H1 (cell line): Measurements from ENCODE around the gene CDC42SE2.

ENCODE experiments used
- CBX8 ChIP-seq: fragments of 300-800, 300-1000 bp; sonication (generic); IDR thresholded peaks from 2 replicates; pipeline ENCODE4 v1.7.1; 2016; ENCODE audit warnings: low read depth, low read length, borderline replicate concordance
- CHD1 ChIP-seq: IDR thresholded peaks from 2 replicates; pipeline ENCODE4 v1.6.1; 2012; ENCODE audit warnings: low read depth, low read length, improper control_type of control experiment
- CHD2 ChIP-seq: IDR thresholded peaks from 2 replicates; pipeline ENCODE4 v1.6.1; 2012; ENCODE audit warnings: low read length, improper control_type of control experiment
- CTCF ChIP-seq, 3 experiments: IDR thresholded peaks; 1 replicate in 2 of 3; 2 replicates in 1 of 3; pipeline versions ENCODE4 v1.5.1 to v1.6.1; 2011; ENCODE audit warnings: low read length in 3 of 3, mild to moderate bottlenecking in 3 of 3, inconsistent platforms in 2 of 3, low read depth in 1 of 3, moderate library complexity in 1 of 3; ENCODE audit not compliant: insufficient read depth in 1 of 3; ENCODE audit errors: control extremely low read depth in 1 of 3
- EP300 ChIP-seq, 2 experiments: IDR thresholded peaks; 1 replicate in 1 of 2; 2 replicates in 1 of 2; pipeline ENCODE4 v1.6.1; 2011 to 2012; ENCODE audit warnings: low read depth in 2 of 2, low read length in 2 of 2, mild to moderate bottlenecking in 2 of 2, borderline replicate concordance in 1 of 2, inconsistent platforms in 1 of 2, moderate library complexity in 1 of 2
- EZH2 ChIP-seq: fragments of 200-600 bp; sonication (generic); IDR thresholded peaks from 2 replicates; pipeline ENCODE4 v1.7.1; 2012; ENCODE audit warnings: low read depth, mild to moderate bottlenecking, moderate library complexity, low read length, inconsistent platforms; ENCODE audit not compliant: severe bottlenecking
- POLR2A ChIP-seq, 2 experiments: IDR thresholded peaks; 1 replicate in 1 of 2; 2 replicates in 1 of 2; pipeline ENCODE4 v1.6.1; 2011; ENCODE audit warnings: low read depth in 2 of 2, low read length in 2 of 2, mild to moderate bottlenecking in 2 of 2; ENCODE audit errors: control extremely low read depth in 1 of 2
- RAD21 ChIP-seq, 2 experiments: IDR thresholded peaks in 1 of 2; conservative IDR thresholded peaks in 1 of 2; 2 replicates each; pipeline ENCODE4 v1.6.1; 2011; ENCODE audit warnings: low read depth in 2 of 2, low read length in 2 of 2, improper control_type of control experiment in 1 of 2, inconsistent platforms in 1 of 2, mild to moderate bottlenecking in 1 of 2, moderate library complexity in 1 of 2
- RBBP5 ChIP-seq: IDR thresholded peaks from 2 replicates; pipeline ENCODE4 v1.7.1; 2012; ENCODE audit warnings: low read depth, mild to moderate bottlenecking, inconsistent platforms, low read length, moderate library complexity, borderline replicate concordance
- RXRA ChIP-seq: IDR thresholded peaks from 2 replicates; pipeline ENCODE4 v1.6.1; 2011; ENCODE audit warnings: low read depth, mild to moderate bottlenecking, low read length, moderate library complexity; ENCODE audit not compliant: insufficient read depth
- SIN3A ChIP-seq, 2 experiments: IDR thresholded peaks in 1 of 2; conservative IDR thresholded peaks in 1 of 2; 2 replicates each; pipeline ENCODE4 v1.6.1; 2011 to 2012; ENCODE audit warnings: low read length in 2 of 2, improper control_type of control experiment in 1 of 2, low read depth in 1 of 2, mild to moderate bottlenecking in 1 of 2
- ZNF274 ChIP-seq: IDR thresholded peaks from 2 replicates; pipeline ENCODE4 v1.7.0; 2012; ENCODE audit warnings: low read length, borderline replicate concordance; ENCODE audit errors: extremely low read depth

GRCh38 chr5:131356619-131357018, 92.8 kb downstream of the CDC42SE2 start:
- TF ChIP-seq POLR2A (IDR thresholded peaks at IDR 0.05; ENCODE audit: control extremely low read depth in 1 of 2, low read depth in 2 of 2, low read length in 2 of 2) (no peak), RXRA (no peak), ZNF274 (no peak), CHD1 (no peak), CHD2 (no peak), EP300 (IDR thresholded peaks at IDR 0.05; ENCODE audit: borderline replicate concordance in 1 of 2, low read depth in 2 of 2, low read length in 2 of 2) (no peak), RBBP5 (no peak), CTCF (IDR thresholded peaks at IDR 0.05; ENCODE audit: control extremely low read depth in 1 of 3, insufficient read depth in 1 of 3, low read depth in 1 of 3, low read length in 3 of 3) (no peak), CBX8 (no peak), SIN3A (conservative IDR thresholded peaks at IDR 0.05 in 1 of 2, IDR thresholded peaks at IDR 0.05 in 1 of 2; ENCODE audit: low read depth in 1 of 2, low read length in 2 of 2) (no peak), EZH2 (no peak), RAD21 (IDR thresholded peaks at IDR 0.05 in 1 of 2, conservative IDR thresholded peaks at IDR 0.05 in 1 of 2; ENCODE audit: low read depth in 2 of 2, low read length in 2 of 2) (no peak)
